GM19463 (cell line): Measurements from ENCODE around the gene LGALS9.

ENCODE experiments used
- ATAC-seq: cut with Tn5 transposase; IDR thresholded peaks from one replicate; pipeline ENCODE4 v1.9.1; 2021; ENCODE audit warnings: mild to moderate bottlenecking, moderate library complexity; ENCODE audit not compliant: unreplicated experiment

Gene LGALS9

GRCh38 chr17:27602721-27603420 is 28.1 kb upstream of the LGALS9 start:
- peak; percentile 43 for ATAC-seq

GRCh38 chr17:27603421-27603770 is 27.6 kb upstream of the LGALS9 start:
- ATAC-seq: no peak

GRCh38 chr17:27603880-27604794 is 26.9 kb upstream of the LGALS9 start:
- ATAC-seq: no peak

GRCh38 chr17:27605409-27605808 is 25.6 kb upstream of the LGALS9 start:
- no peak for ATAC-seq

- ATAC-seq: no peak
Measured at GRCh38 chr17:27607521-27608091, 23.4 kb upstream of the LGALS9 start.

GRCh38 chr17:27608328-27609230 is 22.4 kb upstream of the LGALS9 start:
- ATAC-seq: no peak

- ATAC-seq: no peak
Measured at GRCh38 chr17:27609611-27610303, 21.2 kb upstream of the LGALS9 start.

GRCh38 chr17:27610304-27610677 is 20.7 kb upstream of the LGALS9 start:
- ATAC-seq: no peak

GRCh38 chr17:27612160-27612770 is 18.7 kb upstream of the LGALS9 start:
- no peak for ATAC-seq

GRCh38 chr17:27613433-27613832 is 17.6 kb upstream of the LGALS9 start:
- no peak for ATAC-seq

GRCh38 chr17:27615121-27615520 is 15.9 kb upstream of the LGALS9 start:
- no peak for ATAC-seq

GRCh38 chr17:27616414-27616813 is 14.6 kb upstream of the LGALS9 start:
- no peak for ATAC-seq

- ATAC-seq: no peak
Measured at GRCh38 chr17:27618417-27618816, 12.6 kb upstream of the LGALS9 start.

- ATAC-seq: no peak
Measured at GRCh38 chr17:27620721-27621120, 10.3 kb upstream of the LGALS9 start.

GRCh38 chr17:27621536-27621935 is 9.5 kb upstream of the LGALS9 start:
- no peak for ATAC-seq

- no peak for ATAC-seq
Measured at GRCh38 chr17:27621942-27622559, 8.9 kb upstream of the LGALS9 start.

- no peak for ATAC-seq
Measured at GRCh38 chr17:27622986-27623385, 8.0 kb upstream of the LGALS9 start.

GRCh38 chr17:27623614-27624013 is 7.4 kb upstream of the LGALS9 start:
- ATAC-seq: no peak

GRCh38 chr17:27624539-27624938 is 6.4 kb upstream of the LGALS9 start:
- no peak for ATAC-seq
